ENCODE measurements around the gene POU2F2.

- TF ChIP-seq, protein P1, sequence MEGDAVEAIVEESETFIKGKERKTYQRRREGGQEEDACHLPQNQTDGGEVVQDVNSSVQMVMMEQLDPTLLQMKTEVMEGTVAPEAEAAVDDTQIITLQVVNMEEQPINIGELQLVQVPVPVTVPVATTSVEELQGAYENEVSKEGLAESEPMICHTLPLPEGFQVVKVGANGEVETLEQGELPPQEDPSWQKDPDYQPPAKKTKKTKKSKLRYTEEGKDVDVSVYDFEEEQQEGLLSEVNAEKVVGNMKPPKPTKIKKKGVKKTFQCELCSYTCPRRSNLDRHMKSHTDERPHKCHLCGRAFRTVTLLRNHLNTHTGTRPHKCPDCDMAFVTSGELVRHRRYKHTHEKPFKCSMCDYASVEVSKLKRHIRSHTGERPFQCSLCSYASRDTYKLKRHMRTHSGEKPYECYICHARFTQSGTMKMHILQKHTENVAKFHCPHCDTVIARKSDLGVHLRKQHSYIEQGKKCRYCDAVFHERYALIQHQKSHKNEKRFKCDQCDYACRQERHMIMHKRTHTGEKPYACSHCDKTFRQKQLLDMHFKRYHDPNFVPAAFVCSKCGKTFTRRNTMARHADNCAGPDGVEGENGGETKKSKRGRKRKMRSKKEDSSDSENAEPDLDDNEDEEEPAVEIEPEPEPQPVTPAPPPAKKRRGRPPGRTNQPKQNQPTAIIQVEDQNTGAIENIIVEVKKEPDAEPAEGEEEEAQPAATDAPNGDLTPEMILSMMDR (conservative IDR thresholded peaks at IDR 0.05): no peak
- TF ChIP-seq ZFX (IDR thresholded peaks at IDR 0.05): no peak
Observed at GRCh38 chr19:42114412-42114811, 17.8 kb downstream of the POU2F2 start.

All from C4-2B (cell line).